SK-N-SH (cell line): ENCODE data around the gene PTK7. TPM values are rescaled to one million over a fixed set of nuclear protein-coding genes. Genes with fewer than 3 reads are reported as not detected.

ENCODE experiments used
- CTCF ChIA-PET: fragments of 300-600, 350-600 bp; formaldehyde crosslinking; extraction: SDS; loops from one replicate; lab custom pipeline; 2021; lab: Yijun Ruan, JAX
- POLR2A ChIA-PET: fragments of 350-600 bp; sonication (Branson Sonifier 250); formaldehyde crosslinking; extraction: SDS; loops from one replicate; lab custom pipeline; 2020; ENCODE audit warnings: antibody characterized with exemption, inconsistent platforms; lab: Yijun Ruan, JAX
- DNase-seq: peaks from one replicate; pipeline ENCODE4 v3.0.0; 2012
- H2AFZ ChIP-seq: fragments of 200-600 bp; sonication (generic); 2 replicates; pipeline ENCODE4 v1.8.1; 2016; ENCODE audit warnings: antibody characterized with exemption, mild to moderate bottlenecking, low read depth
- H3F3A ChIP-seq: fragments of 200-600 bp; sonication (generic); replicated peaks from 2 replicates; pipeline ENCODE3; 2016; ENCODE audit warnings: antibody characterized with exemption, mild to moderate bottlenecking; ENCODE audit not compliant: insufficient read depth
- H3K27ac ChIP-seq, 2 experiments: fragments of 200-500 bp in 1 of 2; fragments of 200-600 bp in 1 of 2; sonication (Bioruptor generic) in 1 of 2; sonication (generic), shearing (Covaris generic) in 1 of 2; 2 replicates each; pipeline versions ENCODE4 v1.5.1 to v1.6.1; 2014 to 2016; ENCODE audit warnings: low read depth in 2 of 2, inconsistent platforms in 1 of 2, low read length in 1 of 2, mild to moderate bottlenecking in 1 of 2, mixed read lengths in 1 of 2
- H3K27me3 ChIP-seq: fragments of 200-600 bp; sonication (generic), shearing (Covaris generic); 2 replicates; pipeline ENCODE4 v1.6.1; 2016; ENCODE audit warnings: mixed run types; ENCODE audit not compliant: insufficient read depth
- H3K36me3 ChIP-seq, 2 experiments: fragments of 200-500 bp in 1 of 2; fragments of 200-600 bp in 1 of 2; sonication (Bioruptor generic) in 1 of 2; sonication (generic) in 1 of 2; replicated peaks in 1 of 2; 2 replicates each; pipeline versions ENCODE3 to v1.5.1; 2014 to 2016; ENCODE audit warnings: low read length in 1 of 2, mild to moderate bottlenecking in 1 of 2; ENCODE audit not compliant: insufficient read depth in 2 of 2, control insufficient read depth in 1 of 2
- H3K4me1 ChIP-seq, 2 experiments: fragments of 200-500 bp in 1 of 2; fragments of 200-600 bp in 1 of 2; sonication (Bioruptor generic) in 1 of 2; sonication (generic), shearing (Covaris generic) in 1 of 2; 2 replicates each; pipeline versions ENCODE4 v1.5.1 to v1.6.1; 2014 to 2016; ENCODE audit warnings: low read depth in 1 of 2, low read length in 1 of 2, mixed run types in 1 of 2; ENCODE audit not compliant: insufficient read depth in 2 of 2, control insufficient read depth in 1 of 2
- H3K4me2 ChIP-seq: fragments of 200-600 bp; sonication (generic), shearing (Covaris generic); 2 replicates; pipeline ENCODE4 v1.6.1; 2017; ENCODE audit warnings: mixed run types
- H3K4me3 ChIP-seq, 2 experiments: fragments of 200-500 bp in 1 of 2; fragments of 200-600 bp in 1 of 2; sonication (Bioruptor generic) in 1 of 2; sonication (generic), shearing (Covaris generic) in 1 of 2; 2 replicates each; pipeline versions ENCODE4 v1.5.1 to v1.8.1; 2014 to 2016; ENCODE audit warnings: low read depth in 2 of 2, inconsistent platforms in 1 of 2, low read length in 1 of 2, mild to moderate bottlenecking in 1 of 2, mixed read lengths in 1 of 2, moderate library complexity in 1 of 2
- H3K79me2 ChIP-seq: fragments of 200-600 bp; sonication (generic); 2 replicates; pipeline ENCODE4 v1.8.1; 2017; ENCODE audit warnings: mild to moderate bottlenecking; ENCODE audit not compliant: insufficient read depth
- H3K9ac ChIP-seq: fragments of 200-600 bp; sonication (generic); 2 replicates; pipeline ENCODE4 v1.6.1; 2017; ENCODE audit warnings: mixed run types
- H3K9me2 ChIP-seq: fragments of 200-600 bp; sonication (generic); 2 replicates; pipeline ENCODE4 v1.6.1; 2017; ENCODE audit warnings: mixed run types
- H3K9me3 ChIP-seq: fragments of 200-600 bp; sonication (generic); 2 replicates; pipeline ENCODE4 v1.6.1; 2017; ENCODE audit warnings: mixed run types, mild to moderate bottlenecking, moderate library complexity
- H4K20me1 ChIP-seq: fragments of 200-600 bp; sonication (generic); 2 replicates; pipeline ENCODE4 v1.6.1; 2017; ENCODE audit warnings: mild to moderate bottlenecking, mixed run types; ENCODE audit not compliant: insufficient read depth
- CHD2 ChIP-seq: fragments of 150-350 bp; IDR thresholded peaks from 2 replicates; pipeline ENCODE4 v1.6.1; 2018; ENCODE audit warnings: low read length; ENCODE audit not compliant: partially characterized antibody
- EZH2phosphoT487 ChIP-seq: fragments of 200-600 bp; sonication (generic); IDR thresholded peaks from 2 replicates; pipeline ENCODE4 v1.6.1; 2017; ENCODE audit warnings: low read depth, mixed run types, mild to moderate bottlenecking, antibody characterized with exemption, moderate library complexity, borderline replicate concordance
- FOXJ3 ChIP-seq: sonication (generic); formaldehyde crosslinking; IDR thresholded peaks from 2 replicates; pipeline ENCODE4 v1.5.1; 2020; ENCODE audit warnings: mild to moderate bottlenecking, missing genetic modification reagents
- FOXM1 ChIP-seq: IDR thresholded peaks from 2 replicates; pipeline ENCODE4 v1.4.0; 2012; ENCODE audit warnings: low read depth, mild to moderate bottlenecking
- GATA2 ChIP-seq: sonication (generic); formaldehyde crosslinking; IDR thresholded peaks from 2 replicates; pipeline ENCODE4 v1.5.0; 2020; ENCODE audit warnings: mild to moderate bottlenecking, missing genetic modification reagents
- JUND ChIP-seq: IDR thresholded peaks from 2 replicates; pipeline ENCODE4 v1.4.0; 2012
- NFIC ChIP-seq: IDR thresholded peaks from 2 replicates; pipeline ENCODE4 v1.4.0; 2012; ENCODE audit warnings: borderline replicate concordance
- NRF1 ChIP-seq: IDR thresholded peaks from 2 replicates; pipeline ENCODE4 v1.6.1; 2012; ENCODE audit warnings: low read depth, mild to moderate bottlenecking, low read length
- RFX5 ChIP-seq: IDR thresholded peaks from 2 replicates; pipeline ENCODE4 v1.6.1; 2012; ENCODE audit warnings: mild to moderate bottlenecking, improper control_type of control experiment, low read length
- RXRA ChIP-seq: IDR thresholded peaks from 2 replicates; pipeline ENCODE4 v1.4.0; 2012; ENCODE audit warnings: low read depth, mild to moderate bottlenecking, borderline replicate concordance
- SIN3A ChIP-seq: IDR thresholded peaks from 2 replicates; pipeline ENCODE4 v1.6.1; 2012; ENCODE audit warnings: low read depth, mild to moderate bottlenecking, low read length, moderate library complexity, borderline replicate concordance
- TAF1 ChIP-seq: IDR thresholded peaks from 2 replicates; pipeline ENCODE4 v1.6.1; 2012; ENCODE audit warnings: low read depth, mild to moderate bottlenecking, low read length, moderate library complexity, borderline replicate concordance
- YY1 ChIP-seq: IDR thresholded peaks from 2 replicates; pipeline ENCODE4 v1.4.0; 2012; ENCODE audit warnings: low read depth, mild to moderate bottlenecking
- WGBS: methylation state at CpG from one replicate; pipeline ENCODE4 v1.1.6; 2017; ENCODE audit warnings: low lambda C conversion rate; 5-methylcytosine and 5-hydroxymethylcytosine counted together
- polyA plus RNA-seq, 3 experiments: library from polyadenylated mRNA; depleted of rRNA; stranded (reverse); fragments of >200 nt; gene quantifications; 2 replicates each; pipeline ENCODE4 v1.2.3, GENCODE V29; 2012
- TF ChIP-seq, protein P1 (sequence below): IDR thresholded peaks from 2 replicates; pipeline ENCODE4; 2012
- TF ChIP-seq, protein P2 (sequence below): IDR thresholded peaks from 2 replicates; pipeline ENCODE4 v1.6.1; 2012; ENCODE audit warnings: mild to moderate bottlenecking, low read depth, low read length, moderate library complexity
- TF ChIP-seq, protein P3 (sequence below): IDR thresholded peaks from 2 replicates; pipeline ENCODE4 v1.4.0; 2012; ENCODE audit warnings: low read depth, borderline replicate concordance
- TF ChIP-seq, protein P4 (sequence below): fragments of 150-350 bp; IDR thresholded peaks from 2 replicates; pipeline ENCODE4 v1.6.1; 2017; ENCODE audit warnings: antibody characterized with exemption, low read length, low read depth, borderline replicate concordance

PTK7 gene
- polyA plus RNA-seq, 1 of the 3 experiments (the other 2 are of a cell fraction), result 105 TPM

DNA sequence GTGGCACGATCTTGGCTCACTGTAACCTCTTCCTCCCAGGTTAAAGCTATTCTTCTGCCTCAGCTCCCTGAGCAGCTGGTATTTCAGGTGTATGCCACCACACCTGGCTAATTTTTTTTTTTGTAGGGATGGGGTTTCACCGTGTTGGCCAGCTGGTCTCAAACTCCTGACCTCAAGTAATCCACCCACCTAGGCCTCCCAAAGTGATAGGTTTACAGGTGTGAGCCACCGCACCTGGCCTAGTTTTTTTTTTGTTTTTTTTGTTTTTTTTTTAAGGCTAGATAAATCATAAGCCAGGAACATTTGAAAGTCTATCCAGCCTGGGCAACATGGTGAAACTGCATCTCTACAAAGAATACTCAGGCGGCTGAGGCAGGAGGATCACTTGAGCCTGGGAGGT, 43.8 kb upstream of the PTK7 start:
- H3K4me2 ChIP-seq, result no peak overlapping the region
- peaks cover 29 to 55% of the 10 kb centered on the region in 2 experiments for H3K36me3 ChIP-seq
- no peak overlapping the region for H3K4me3 ChIP-seq
- no peak overlapping the region for H2AFZ ChIP-seq
- ChIA-PET CTCF (interaction anchor here (1.3 to 2.2 kb wide), 2 partner anchors 97 to 131 kb away, joined by 3 to 6 read pairs; no protein-coding TSS in a partner anchor), POLR2A (interaction anchor here (0.6 to 1.3 kb wide), 3 partner anchors 11 to 359 kb away, joined by 3 to 5 read pairs (median 4); partner anchors contain the start of gene RRP36)
- H3K9me3 ChIP-seq, result no peaks in the 10 kb centered on the region
- H3K27me3 ChIP-seq, result no peaks in the 10 kb centered on the region
- H3K27ac ChIP-seq, result no peak overlapping the region
- whole genome bisulfite sequencing, result 88% methylated on average over 4 of the region's 4 CpGs
- no peak overlapping the region for H3K9ac ChIP-seq
- H3F3A ChIP-seq, result peaks cover 35% of the 10 kb centered on the region
- no peaks in the 10 kb centered on the region for H3K9me2 ChIP-seq
- TF ChIP-seq FOXJ3 (no peak), SIN3A (no peak), FOXM1 (no peak), GATA2 (CRISPR knock-in tag) (no peak), RFX5 (no peak), NRF1 (no peak), TAF1 (no peak), JUND (no peak), RXRA (no peak)
- TF ChIP-seq, protein P1, sequence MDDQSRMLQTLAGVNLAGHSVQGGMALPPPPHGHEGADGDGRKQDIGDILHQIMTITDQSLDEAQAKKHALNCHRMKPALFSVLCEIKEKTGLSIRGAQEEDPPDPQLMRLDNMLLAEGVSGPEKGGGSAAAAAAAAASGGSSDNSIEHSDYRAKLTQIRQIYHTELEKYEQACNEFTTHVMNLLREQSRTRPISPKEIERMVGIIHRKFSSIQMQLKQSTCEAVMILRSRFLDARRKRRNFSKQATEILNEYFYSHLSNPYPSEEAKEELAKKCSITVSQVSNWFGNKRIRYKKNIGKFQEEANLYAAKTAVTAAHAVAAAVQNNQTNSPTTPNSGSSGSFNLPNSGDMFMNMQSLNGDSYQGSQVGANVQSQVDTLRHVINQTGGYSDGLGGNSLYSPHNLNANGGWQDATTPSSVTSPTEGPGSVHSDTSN, result no peak
- TF ChIP-seq, protein P2, sequence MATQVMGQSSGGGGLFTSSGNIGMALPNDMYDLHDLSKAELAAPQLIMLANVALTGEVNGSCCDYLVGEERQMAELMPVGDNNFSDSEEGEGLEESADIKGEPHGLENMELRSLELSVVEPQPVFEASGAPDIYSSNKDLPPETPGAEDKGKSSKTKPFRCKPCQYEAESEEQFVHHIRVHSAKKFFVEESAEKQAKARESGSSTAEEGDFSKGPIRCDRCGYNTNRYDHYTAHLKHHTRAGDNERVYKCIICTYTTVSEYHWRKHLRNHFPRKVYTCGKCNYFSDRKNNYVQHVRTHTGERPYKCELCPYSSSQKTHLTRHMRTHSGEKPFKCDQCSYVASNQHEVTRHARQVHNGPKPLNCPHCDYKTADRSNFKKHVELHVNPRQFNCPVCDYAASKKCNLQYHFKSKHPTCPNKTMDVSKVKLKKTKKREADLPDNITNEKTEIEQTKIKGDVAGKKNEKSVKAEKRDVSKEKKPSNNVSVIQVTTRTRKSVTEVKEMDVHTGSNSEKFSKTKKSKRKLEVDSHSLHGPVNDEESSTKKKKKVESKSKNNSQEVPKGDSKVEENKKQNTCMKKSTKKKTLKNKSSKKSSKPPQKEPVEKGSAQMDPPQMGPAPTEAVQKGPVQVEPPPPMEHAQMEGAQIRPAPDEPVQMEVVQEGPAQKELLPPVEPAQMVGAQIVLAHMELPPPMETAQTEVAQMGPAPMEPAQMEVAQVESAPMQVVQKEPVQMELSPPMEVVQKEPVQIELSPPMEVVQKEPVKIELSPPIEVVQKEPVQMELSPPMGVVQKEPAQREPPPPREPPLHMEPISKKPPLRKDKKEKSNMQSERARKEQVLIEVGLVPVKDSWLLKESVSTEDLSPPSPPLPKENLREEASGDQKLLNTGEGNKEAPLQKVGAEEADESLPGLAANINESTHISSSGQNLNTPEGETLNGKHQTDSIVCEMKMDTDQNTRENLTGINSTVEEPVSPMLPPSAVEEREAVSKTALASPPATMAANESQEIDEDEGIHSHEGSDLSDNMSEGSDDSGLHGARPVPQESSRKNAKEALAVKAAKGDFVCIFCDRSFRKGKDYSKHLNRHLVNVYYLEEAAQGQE, result no peak
- DNase-seq, result no peak
- H4K20me1 ChIP-seq, result no peaks in the 10 kb centered on the region
- H3K79me2 ChIP-seq, result no peaks in the 10 kb centered on the region
- no peaks in the 10 kb centered on the region for H3K4me1 ChIP-seq

DNA sequence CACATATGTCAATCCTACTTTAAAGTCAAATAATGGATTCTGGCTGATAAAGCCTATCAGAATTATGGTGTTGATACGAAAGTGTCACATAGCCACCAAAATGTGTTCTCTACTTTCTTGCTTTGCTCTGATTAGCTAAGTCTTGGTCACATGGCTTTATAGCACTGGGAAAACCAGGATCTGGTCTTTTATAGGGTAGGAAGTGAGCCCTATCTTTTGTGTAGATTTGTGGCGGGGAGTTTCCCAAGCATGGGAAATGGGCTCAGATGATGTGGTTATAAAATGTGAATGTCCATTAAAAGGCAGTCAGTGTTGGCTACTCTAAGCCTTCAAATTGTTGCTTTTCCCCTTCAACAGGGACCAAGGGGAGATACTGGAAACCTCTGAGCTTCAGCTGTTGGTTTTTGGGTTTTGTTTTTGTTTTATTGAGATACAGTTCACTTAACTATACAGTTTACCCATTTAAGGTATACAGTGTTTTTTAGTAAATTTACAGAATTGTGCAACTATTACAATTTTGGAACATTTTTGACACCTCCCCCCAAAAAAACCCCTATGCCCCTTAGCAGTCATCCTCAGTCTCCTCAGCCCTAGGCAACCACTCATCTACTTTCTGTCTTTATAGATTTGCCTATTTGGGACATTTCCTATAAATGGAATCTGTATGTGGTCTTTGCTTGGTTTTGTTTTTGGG, 42.5 kb upstream of the PTK7 start:
- H3K4me1 ChIP-seq, result no peaks in the 10 kb centered on the region
- H3K27me3 ChIP-seq, result no peaks in the 10 kb centered on the region
- H4K20me1 ChIP-seq, result no peaks in the 10 kb centered on the region
- H2AFZ ChIP-seq, result no peak overlapping the region
- H3K36me3 ChIP-seq, result peaks cover 41 to 45% of the 10 kb centered on the region in 2 experiments
- H3F3A ChIP-seq, result peaks cover 29% of the 10 kb centered on the region
- ChIA-PET CTCF (interaction anchor here (0.6 to 1.0 kb wide), 2 partner anchors 11 to 110 kb away, joined by 3 read pairs; no protein-coding TSS in a partner anchor), POLR2A (interaction anchor here (0.8 to 1.5 kb wide), 3 partner anchors 13 to 21 kb away, joined by 3 to 5 read pairs (median 4); partner anchors contain the start of gene CUL7)
- H3K27ac ChIP-seq, result no peak overlapping the region
- no peaks in the 10 kb centered on the region for H3K9me2 ChIP-seq
- no peak for DNase-seq
- H3K9me3 ChIP-seq, result no peaks in the 10 kb centered on the region
- H3K4me2 ChIP-seq, result no peak overlapping the region
- H3K9ac ChIP-seq, result no peak overlapping the region
- no peaks in the 10 kb centered on the region for H3K79me2 ChIP-seq
- WGBS, result 97% methylated on average over 2 of the region's 2 CpGs
- no peak overlapping the region for H3K4me3 ChIP-seq
- TF ChIP-seq CHD2 (no peak), RFX5 (no peak), FOXM1 (no peak), YY1 (no peak), NFIC (no peak), EZH2phosphoT487 (no peak), NRF1 (no peak)
- TF ChIP-seq, protein P3, sequence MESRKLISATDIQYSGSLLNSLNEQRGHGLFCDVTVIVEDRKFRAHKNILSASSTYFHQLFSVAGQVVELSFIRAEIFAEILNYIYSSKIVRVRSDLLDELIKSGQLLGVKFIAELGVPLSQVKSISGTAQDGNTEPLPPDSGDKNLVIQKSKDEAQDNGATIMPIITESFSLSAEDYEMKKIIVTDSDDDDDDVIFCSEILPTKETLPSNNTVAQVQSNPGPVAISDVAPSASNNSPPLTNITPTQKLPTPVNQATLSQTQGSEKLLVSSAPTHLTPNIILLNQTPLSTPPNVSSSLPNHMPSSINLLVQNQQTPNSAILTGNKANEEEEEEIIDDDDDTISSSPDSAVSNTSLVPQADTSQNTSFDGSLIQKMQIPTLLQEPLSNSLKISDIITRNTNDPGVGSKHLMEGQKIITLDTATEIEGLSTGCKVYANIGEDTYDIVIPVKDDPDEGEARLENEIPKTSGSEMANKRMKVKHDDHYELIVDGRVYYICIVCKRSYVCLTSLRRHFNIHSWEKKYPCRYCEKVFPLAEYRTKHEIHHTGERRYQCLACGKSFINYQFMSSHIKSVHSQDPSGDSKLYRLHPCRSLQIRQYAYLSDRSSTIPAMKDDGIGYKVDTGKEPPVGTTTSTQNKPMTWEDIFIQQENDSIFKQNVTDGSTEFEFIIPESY, result no peak
- TF ChIP-seq, protein P4, sequence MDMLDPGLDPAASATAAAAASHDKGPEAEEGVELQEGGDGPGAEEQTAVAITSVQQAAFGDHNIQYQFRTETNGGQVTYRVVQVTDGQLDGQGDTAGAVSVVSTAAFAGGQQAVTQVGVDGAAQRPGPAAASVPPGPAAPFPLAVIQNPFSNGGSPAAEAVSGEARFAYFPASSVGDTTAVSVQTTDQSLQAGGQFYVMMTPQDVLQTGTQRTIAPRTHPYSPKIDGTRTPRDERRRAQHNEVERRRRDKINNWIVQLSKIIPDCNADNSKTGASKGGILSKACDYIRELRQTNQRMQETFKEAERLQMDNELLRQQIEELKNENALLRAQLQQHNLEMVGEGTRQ, result no peak
